Body of pancreas (tissue), 4 donors: ENCODE measurements around the gene SALL4. TPM values are rescaled to one million over a fixed set of nuclear protein-coding genes. Genes with fewer than 3 reads are reported as not detected.
"Not testable (repeated sequence)": the region's sequence is repeated elsewhere in the genome, so short reads cannot be mapped to it uniquely, and the experiment has no call there.

Experiments used
- ATAC-seq: fragments of 150-250 bp; one replicate; pipeline ENCODE4 v1.9.1; 2016
- DNase-seq, 4 donors: peaks; one replicate each; pipeline ENCODE4 v3.0.0-alpha.2; 2019
- H3K27ac ChIP-seq, 4 donors: fragments of 200-600 bp; sonication (generic); 1 replicate in 3 of 4; 2 replicates in 1 of 4; pipeline versions ENCODE4 v1.5.1 to v1.6.1; 2016 to 2019; ENCODE audit warnings: mild to moderate bottlenecking in 1 of 4, mixed read lengths in 1 of 4, moderate library complexity in 1 of 4
- H3K27me3 ChIP-seq, 2 donors: fragments of 200-600 bp; sonication (generic); one replicate each; pipeline ENCODE4 v1.6.0; 2016; ENCODE audit warnings: mild to moderate bottlenecking in 1 of 2
- H3K36me3 ChIP-seq, 2 donors: fragments of 200-600 bp; sonication (generic); replicated peaks in 1 of 2; 2 replicates each; pipeline ENCODE4 v1.5.1; 2016; ENCODE audit warnings: low read depth in 2 of 2; ENCODE audit not compliant: insufficient read depth in 1 of 2
- H3K4me1 ChIP-seq: fragments of 200-600 bp; sonication (generic); one replicate; pipeline ENCODE4 v1.6.0; 2016
- H3K4me3 ChIP-seq, 2 donors: fragments of 200-600 bp; sonication (generic); 1 replicate in 1 of 2; 2 replicates in 1 of 2; pipeline ENCODE4 v1.5.1; 2016 to 2019
- H3K9me3 ChIP-seq, 3 donors: fragments of 200-600 bp; sonication (generic); 1 replicate in 2 of 3; 2 replicates in 1 of 3; pipeline ENCODE4 v1.5.1; 2016
- POLR2A ChIP-seq, 3 donors: fragments of 450-650 bp; IDR thresholded peaks; one replicate each; pipeline ENCODE4 v1.6.1; 2016; ENCODE audit warnings: antibody characterized with exemption in 3 of 3, mild to moderate bottlenecking in 2 of 3
- WGBS, 2 donors: methylation state at CpG; one replicate each; pipeline ENCODE4 v1.1.5; 2017; 5-methylcytosine and 5-hydroxymethylcytosine counted together
- intact Hi-C: fragments of 100-400 bp; cut with DNase I; formaldehyde crosslinking; loops from one replicate; pipeline ENCODE4 v1.15.1; 2023
- total RNA-seq, 2 donors: library from RNA; depleted of rRNA; stranded (reverse); fragments of >200 nt; gene quantifications; one replicate each; pipeline ENCODE4 v1.1.0, GENCODE V29; 2016
- TF ChIP-seq, protein P1 (sequence below), 7 experiments: fragments of 450-650 bp in 4 of 7; fragments of 200-600 bp in 3 of 7; sonication (generic) in 3 of 7; IDR thresholded peaks; one replicate each; pipeline ENCODE4 v1.5.1; 2016 to 2019; ENCODE audit warnings: antibody characterized with exemption in 7 of 7

SALL4 gene
- total RNA-seq, 2 donors from 2014 or later: 1.6 to 5.9 TPM

GRCh38 chr20:51769976-51770615 lies 32.2 kb downstream of the SALL4 start:
- TF ChIP-seq POLR2A (IDR thresholded peaks at IDR 0.05): no peak
- TF ChIP-seq, protein P1, sequence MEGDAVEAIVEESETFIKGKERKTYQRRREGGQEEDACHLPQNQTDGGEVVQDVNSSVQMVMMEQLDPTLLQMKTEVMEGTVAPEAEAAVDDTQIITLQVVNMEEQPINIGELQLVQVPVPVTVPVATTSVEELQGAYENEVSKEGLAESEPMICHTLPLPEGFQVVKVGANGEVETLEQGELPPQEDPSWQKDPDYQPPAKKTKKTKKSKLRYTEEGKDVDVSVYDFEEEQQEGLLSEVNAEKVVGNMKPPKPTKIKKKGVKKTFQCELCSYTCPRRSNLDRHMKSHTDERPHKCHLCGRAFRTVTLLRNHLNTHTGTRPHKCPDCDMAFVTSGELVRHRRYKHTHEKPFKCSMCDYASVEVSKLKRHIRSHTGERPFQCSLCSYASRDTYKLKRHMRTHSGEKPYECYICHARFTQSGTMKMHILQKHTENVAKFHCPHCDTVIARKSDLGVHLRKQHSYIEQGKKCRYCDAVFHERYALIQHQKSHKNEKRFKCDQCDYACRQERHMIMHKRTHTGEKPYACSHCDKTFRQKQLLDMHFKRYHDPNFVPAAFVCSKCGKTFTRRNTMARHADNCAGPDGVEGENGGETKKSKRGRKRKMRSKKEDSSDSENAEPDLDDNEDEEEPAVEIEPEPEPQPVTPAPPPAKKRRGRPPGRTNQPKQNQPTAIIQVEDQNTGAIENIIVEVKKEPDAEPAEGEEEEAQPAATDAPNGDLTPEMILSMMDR (IDR thresholded peaks at IDR 0.05): no peak
- intact Hi-C loops: no loop called here
- no peaks in the 10 kb centered on the region for H3K9me3 ChIP-seq
- WGBS, 2 donors: 86 to 92% methylated on average over 9 of the region's 9 CpGs
- no peak overlapping the region for H3K4me3 ChIP-seq
- H3K36me3 ChIP-seq: no peaks in the 10 kb centered on the region
- H3K27me3 ChIP-seq: no peaks in the 10 kb centered on the region
- no peak for ATAC-seq
- no peak for DNase-seq
- no peak overlapping the region for H3K27ac ChIP-seq
- no peaks in the 10 kb centered on the region for H3K4me1 ChIP-seq

DNA sequence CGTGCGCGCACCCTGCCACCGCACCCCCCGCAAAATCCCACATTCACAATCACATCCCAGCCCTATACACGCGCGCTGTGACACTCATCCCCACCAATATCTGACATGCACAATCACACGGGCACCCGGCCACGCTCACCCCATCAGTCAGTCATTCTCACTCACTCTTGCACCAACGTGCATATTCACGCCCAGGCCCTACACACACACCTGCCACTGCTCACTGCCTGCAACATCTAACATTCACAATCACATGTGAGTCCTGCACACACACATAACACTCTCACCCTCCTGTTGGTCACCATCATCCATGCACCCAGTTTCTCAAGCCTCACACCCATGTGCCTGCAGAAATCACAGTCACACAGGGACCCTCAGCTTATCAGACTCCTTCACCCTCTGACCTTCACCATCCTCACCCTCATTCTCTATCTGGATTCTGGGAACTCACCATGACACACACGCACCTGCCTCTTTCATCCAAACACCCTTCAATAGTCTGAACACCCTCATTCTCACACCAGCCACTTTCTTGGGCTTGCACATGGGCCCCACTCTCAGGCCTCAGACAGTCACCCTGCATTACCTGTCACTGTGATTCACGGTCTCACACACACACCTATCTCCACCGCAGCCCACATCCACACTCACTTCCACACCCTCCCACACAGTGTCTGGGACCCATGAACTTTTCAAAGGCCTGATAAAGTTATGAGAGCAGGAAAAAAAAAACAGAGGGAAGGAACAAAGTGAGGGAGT lies 33.4 kb downstream of the SALL4 start:
- Histone ChIP-seq H3K4me1 (no peaks in the 10 kb centered on the region), H3K9me3 (no peaks in the 10 kb centered on the region), H3K4me3 (no peak overlapping the region), H3K36me3 (no peaks in the 10 kb centered on the region), H3K27me3 (no peaks in the 10 kb centered on the region), H3K27ac (no peak overlapping the region)
- WGBS, 2 donors: 14 to 19% methylated on average over 7 to 14 of the region's 16 CpGs
- intact Hi-C loops: no loop called here
- DNase-seq (peak in 1 of 4 donors; percentile 11), ATAC-seq (no peak)
- TF ChIP-seq POLR2A (IDR thresholded peaks at IDR 0.05): no peak
- TF ChIP-seq, protein P1 (IDR thresholded peaks at IDR 0.05): peak in 1 of 7 experiments; percentile 12

GRCh38 chr20:51767867-51768758 lies 34.2 kb downstream of the SALL4 start, which contains the start of gene ATP9A:
Gene ATP9A, minus strand, starts transcription at chr20:51768390. Its CDS starts 21 bp downstream, at chr20:51768369.
- no peaks in the 10 kb centered on the region for H3K4me1 ChIP-seq
- ATAC-seq (peak; percentile 43), DNase-seq (peak; percentile 37 to 57 (median 42))
- no peaks in the 10 kb centered on the region for H3K36me3 ChIP-seq
- H3K27me3 ChIP-seq: no peaks in the 10 kb centered on the region
- 0% methylated on average over 12 to 42 of the region's 131 CpGs for WGBS, 2 donors
- intact Hi-C loops: no loop called here
- TF ChIP-seq POLR2A (IDR thresholded peaks at IDR 0.05): peak in 1 of 3 donors; percentile 15
- TF ChIP-seq, protein P1 (IDR thresholded peaks at IDR 0.05): no peak
- H3K4me3 ChIP-seq: peak within 1 kb of the TSS; percentile 78 to 84
- H3K9me3 ChIP-seq: no peaks in the 10 kb centered on the region
- peak within 1 kb of the TSS; percentile 37 to 86 (median 78) for H3K27ac ChIP-seq

DNA sequence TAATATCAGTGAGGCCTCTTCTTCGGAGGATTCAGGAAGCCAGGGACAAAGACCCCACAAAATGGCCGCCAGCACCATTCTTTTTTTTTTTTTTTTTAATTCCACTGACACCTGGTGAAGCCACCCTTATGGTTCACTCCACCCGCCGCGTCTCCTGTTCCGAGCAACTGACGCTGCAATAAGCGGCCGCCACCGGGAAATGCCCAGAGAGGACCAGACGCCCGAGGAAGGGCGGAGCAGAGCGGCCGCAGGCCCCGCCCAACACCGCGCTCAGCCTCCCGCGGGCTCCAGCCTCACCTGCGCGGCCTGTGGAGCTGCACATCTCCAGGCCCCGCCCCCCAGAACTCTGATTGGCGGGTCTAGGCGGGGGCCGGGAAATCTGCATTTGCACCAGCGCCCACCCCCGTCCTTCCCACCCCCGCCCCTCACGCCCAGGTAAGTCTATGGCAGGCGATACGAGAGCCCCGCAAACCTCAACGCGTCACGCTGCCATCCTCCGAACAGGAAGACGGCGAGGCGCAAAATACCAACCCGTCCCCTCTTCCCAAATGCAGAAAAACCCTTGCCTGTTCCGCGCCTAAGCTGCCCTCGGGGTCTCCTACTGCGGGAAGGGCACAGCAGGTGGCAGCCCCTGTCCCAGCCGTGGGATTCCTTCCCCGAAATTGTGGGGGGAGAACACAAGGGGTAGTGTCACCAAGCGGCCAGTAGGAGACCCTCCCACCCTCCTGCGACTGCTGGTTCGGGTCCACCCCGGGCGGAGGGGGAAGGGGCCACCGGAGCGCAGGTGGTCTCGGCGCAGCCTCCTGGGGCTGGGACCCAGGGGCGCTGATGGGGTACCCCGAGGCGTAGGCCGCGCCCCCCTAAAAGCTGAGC lies 35.1 kb downstream of the SALL4 start:
- no peaks in the 10 kb centered on the region for H3K4me1 ChIP-seq
- H3K27me3 ChIP-seq: no peaks in the 10 kb centered on the region
- H3K36me3 ChIP-seq: no peaks in the 10 kb centered on the region
- DNase-seq (peak; percentile 91 to 95 (median 93)), ATAC-seq (peak; percentile 96)
- intact Hi-C loops: no loop called here
- peak overlapping the region; percentile 37 to 86 (median 78) for H3K27ac ChIP-seq
- H3K9me3 ChIP-seq: no peaks in the 10 kb centered on the region
- WGBS, 2 donors: 1% methylated on average over 15 to 47 of the region's 61 CpGs
- peak in 2 of 3 donors; percentile 76 to 78 for TF ChIP-seq POLR2A (IDR thresholded peaks at IDR 0.05)
- TF ChIP-seq, protein P1 (IDR thresholded peaks at IDR 0.05): peak in 6 of 7 experiments; percentile 8 to 47 (median 38)
- peak overlapping the region; percentile 78 to 84 for H3K4me3 ChIP-seq

DNA sequence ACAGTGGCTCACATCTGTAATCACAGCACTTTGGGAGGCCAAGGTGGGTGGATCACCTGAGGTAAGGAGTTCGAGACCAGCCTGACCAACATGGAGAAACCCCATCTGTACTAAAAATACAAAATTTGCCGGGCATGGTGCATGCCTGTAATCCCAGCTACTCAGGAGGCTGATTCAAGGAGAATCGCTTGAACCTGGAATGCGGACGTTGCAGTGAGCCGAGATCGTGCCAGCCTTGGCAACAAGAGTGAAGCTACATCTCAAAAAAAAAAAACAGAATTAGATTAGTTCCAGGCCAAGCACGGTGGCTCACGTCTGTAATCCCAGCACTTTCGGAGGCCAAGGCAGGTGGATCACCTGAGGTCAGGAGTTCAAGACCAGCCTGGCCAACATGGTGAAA lies 36.9 kb downstream of the SALL4 start:
- DNase-seq, H3K27me3 ChIP-seq, H3K4me1 ChIP-seq, H3K36me3 ChIP-seq, H3K27ac ChIP-seq, H3K9me3 ChIP-seq, H3K4me3 ChIP-seq, intact Hi-C loops, ATAC-seq: not testable (repeated sequence)
- WGBS, 2 donors: 65 to 73% methylated on average over 10 of the region's 10 CpGs
